Measurements from ENCODE around the gene CFAP54.

DNA sequence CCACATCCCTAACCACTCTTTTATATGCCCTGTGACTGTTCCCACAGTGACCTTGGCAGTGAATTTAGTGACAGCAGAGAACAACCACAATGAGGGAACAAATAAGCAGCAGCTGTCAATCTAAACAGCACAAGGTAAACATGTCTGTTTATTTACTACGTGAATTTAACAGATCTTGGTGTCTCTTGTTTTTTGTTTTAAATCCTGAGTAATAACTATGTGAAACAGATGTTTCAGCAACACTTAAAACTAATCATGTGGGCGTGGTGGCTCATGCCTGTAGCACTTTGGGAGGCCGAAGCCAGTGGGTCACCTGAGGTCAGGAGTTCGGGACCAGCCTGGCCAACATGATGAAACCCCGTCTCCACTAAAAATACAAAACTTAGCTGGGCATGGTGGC lies 17.0 kb upstream of the CFAP54 start:
- TF ChIP-seq POLR2AphosphoS5 (IDR thresholded peaks at IDR 0.05; ENCODE audit: low read depth, low read length) (no peak), POLR2A (IDR thresholded peaks at IDR 0.05; ENCODE audit: low read depth, low read length) (no peak)

Data from GM12891 (cell line).